ENCODE data around the gene ARMC8.

GRCh38 chr3:138242466-138242865, 55.4 kb downstream of the ARMC8 start:
- no peak for TF ChIP-seq POLR2A (IDR thresholded peaks at IDR 0.05)
- TF ChIP-seq CTCF (IDR thresholded peaks at IDR 0.05): no peak

Data from lower leg skin (tissue), 3 donors.